VCaP (cell line): ENCODE results near the gene CORO2B.

Source experiments
- H3K27ac ChIP-seq: fragments of 450-650 bp; 2 replicates; pipeline ENCODE4 v1.5.1; 2017
- CTCF ChIP-seq: fragments of 450-650 bp; conservative IDR thresholded peaks from 2 replicates; pipeline ENCODE4 v1.5.1; 2017; ENCODE audit warnings: mild to moderate bottlenecking, moderate library complexity

Gene CORO2B

GRCh38 chr15:68627476-68627875 lies 48.7 kb downstream of the CORO2B start:
- no peak for TF ChIP-seq CTCF

GRCh38 chr15:68627995-68628394 lies 49.2 kb downstream of the CORO2B start:
- no peak for TF ChIP-seq CTCF
- no peak overlapping the region for H3K27ac ChIP-seq

More at GRCh38 chr15:68627476-68627875, 48.7 kb downstream of the CORO2B start:
- no peak overlapping the region for H3K27ac ChIP-seq

- no peak overlapping the region for H3K27ac ChIP-seq
- no peak for TF ChIP-seq CTCF
Measured at GRCh38 chr15:68629519-68630210, 50.9 kb downstream of the CORO2B start.

- no peak overlapping the region for H3K27ac ChIP-seq
- no peak for TF ChIP-seq CTCF
Measured at GRCh38 chr15:68630211-68630555, 51.4 kb downstream of the CORO2B start.

GRCh38 chr15:68630836-68631235 lies 52.0 kb downstream of the CORO2B start:
- no peak for TF ChIP-seq CTCF
- no peak overlapping the region for H3K27ac ChIP-seq

- no peak overlapping the region for H3K27ac ChIP-seq
- no peak for TF ChIP-seq CTCF
Measured at GRCh38 chr15:68631601-68632051, 52.8 kb downstream of the CORO2B start.

- no peak for TF ChIP-seq CTCF
- no peak overlapping the region for H3K27ac ChIP-seq
Measured at GRCh38 chr15:68632101-68632500, 53.3 kb downstream of the CORO2B start.
